B cell (primary cell): ENCODE measurements around the gene TTC14.

Experiments used
- EZH2 ChIP-seq: IDR thresholded peaks from 2 replicates; pipeline ENCODE4 v1.6.1; 2012; ENCODE audit warnings: borderline replicate concordance, low read depth, mild to moderate bottlenecking, moderate library complexity, low read length; ENCODE audit not compliant: insufficient read depth, poor library complexity, severe bottlenecking
- TF ChIP-seq, protein P1 (sequence below): fragments of 200-600 bp; IDR thresholded peaks from one replicate; pipeline ENCODE4 v1.8.0; 2022; ENCODE audit warnings: antibody characterized with exemption, mild to moderate bottlenecking

- TF ChIP-seq, protein P1, sequence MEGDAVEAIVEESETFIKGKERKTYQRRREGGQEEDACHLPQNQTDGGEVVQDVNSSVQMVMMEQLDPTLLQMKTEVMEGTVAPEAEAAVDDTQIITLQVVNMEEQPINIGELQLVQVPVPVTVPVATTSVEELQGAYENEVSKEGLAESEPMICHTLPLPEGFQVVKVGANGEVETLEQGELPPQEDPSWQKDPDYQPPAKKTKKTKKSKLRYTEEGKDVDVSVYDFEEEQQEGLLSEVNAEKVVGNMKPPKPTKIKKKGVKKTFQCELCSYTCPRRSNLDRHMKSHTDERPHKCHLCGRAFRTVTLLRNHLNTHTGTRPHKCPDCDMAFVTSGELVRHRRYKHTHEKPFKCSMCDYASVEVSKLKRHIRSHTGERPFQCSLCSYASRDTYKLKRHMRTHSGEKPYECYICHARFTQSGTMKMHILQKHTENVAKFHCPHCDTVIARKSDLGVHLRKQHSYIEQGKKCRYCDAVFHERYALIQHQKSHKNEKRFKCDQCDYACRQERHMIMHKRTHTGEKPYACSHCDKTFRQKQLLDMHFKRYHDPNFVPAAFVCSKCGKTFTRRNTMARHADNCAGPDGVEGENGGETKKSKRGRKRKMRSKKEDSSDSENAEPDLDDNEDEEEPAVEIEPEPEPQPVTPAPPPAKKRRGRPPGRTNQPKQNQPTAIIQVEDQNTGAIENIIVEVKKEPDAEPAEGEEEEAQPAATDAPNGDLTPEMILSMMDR: no peak
- no peak for TF ChIP-seq EZH2
These were observed 29.9 kb upstream of the TTC14 start for GRCh38 chr3:180571831-180572598.
